ENCODE results near the gene ZNF750. TPM values are rescaled to one million over a fixed set of nuclear protein-coding genes. Genes with fewer than 3 reads are reported as not detected.

The ZNF750 gene
- total and polyA plus RNA-seq, 2 of the 13 experiments (the other 11 are each of a cell fraction or from before 2014, with no cell fraction given): not detected

GRCh38 chr17:82888583-82889495 lies 49.0 kb upstream of the ZNF750 start (continued):
- TF ChIP-seq ZFP36 (IDR thresholded peaks at IDR 0.05; ENCODE audit: borderline replicate concordance, low read depth, low read length, partially characterized antibody) (no peak), ZNF580 (CRISPR knock-in tag; IDR thresholded peaks at IDR 0.05; ENCODE audit: borderline replicate concordance, low read depth) (0 out of 2 replicates have a peak, but pooled peaks have one; percentile 16), MTF1 (CRISPR knock-in tag; IDR thresholded peaks at IDR 0.05) (no peak), ATM (IDR thresholded peaks at IDR 0.05; ENCODE audit: borderline replicate concordance) (no peak), YEATS2 (CRISPR knock-in tag; IDR thresholded peaks at IDR 0.05; ENCODE audit: borderline replicate concordance) (no peak), BORCS8-MEF2B (CRISPR knock-in tag; IDR thresholded peaks at IDR 0.05) (no peak), ZBTB4 (CRISPR knock-in tag; IDR thresholded peaks at IDR 0.05; ENCODE audit: borderline replicate concordance) (no peak), ZBTB43 (CRISPR knock-in tag; conservative IDR thresholded peaks at IDR 0.05) (no peak), ZFYVE20 (CRISPR knock-in tag; IDR thresholded peaks at IDR 0.05; ENCODE audit: borderline replicate concordance, low read depth) (no peak), ZNF616 (CRISPR knock-in tag; IDR thresholded peaks at IDR 0.05; ENCODE audit: low read depth) (no peak), HNF1B (CRISPR knock-in tag; IDR thresholded peaks at IDR 0.05) (no peak; the same call in 1 of the 2 replicates), MEIS1 (CRISPR knock-in tag; IDR thresholded peaks at IDR 0.05; ENCODE audit: borderline replicate concordance) (no peak), ARID5B (CRISPR knock-in tag; IDR thresholded peaks at IDR 0.05) (no peak)
